Activated CD4-positive, CD25-positive, alpha-beta regulatory T cell treated with anti-CD3 and anti-CD28 coated beads, Interleukin-2, amount 50 U/mL, for 16 hours (primary cell): ENCODE measurements around the gene MORN5.

Experiments used
- DNase-seq: peaks from one replicate; pipeline ENCODE4 v3.0.0-alpha.2; 2020; ENCODE audit warnings: low read depth, low spot score

MORN5 gene

DNA sequence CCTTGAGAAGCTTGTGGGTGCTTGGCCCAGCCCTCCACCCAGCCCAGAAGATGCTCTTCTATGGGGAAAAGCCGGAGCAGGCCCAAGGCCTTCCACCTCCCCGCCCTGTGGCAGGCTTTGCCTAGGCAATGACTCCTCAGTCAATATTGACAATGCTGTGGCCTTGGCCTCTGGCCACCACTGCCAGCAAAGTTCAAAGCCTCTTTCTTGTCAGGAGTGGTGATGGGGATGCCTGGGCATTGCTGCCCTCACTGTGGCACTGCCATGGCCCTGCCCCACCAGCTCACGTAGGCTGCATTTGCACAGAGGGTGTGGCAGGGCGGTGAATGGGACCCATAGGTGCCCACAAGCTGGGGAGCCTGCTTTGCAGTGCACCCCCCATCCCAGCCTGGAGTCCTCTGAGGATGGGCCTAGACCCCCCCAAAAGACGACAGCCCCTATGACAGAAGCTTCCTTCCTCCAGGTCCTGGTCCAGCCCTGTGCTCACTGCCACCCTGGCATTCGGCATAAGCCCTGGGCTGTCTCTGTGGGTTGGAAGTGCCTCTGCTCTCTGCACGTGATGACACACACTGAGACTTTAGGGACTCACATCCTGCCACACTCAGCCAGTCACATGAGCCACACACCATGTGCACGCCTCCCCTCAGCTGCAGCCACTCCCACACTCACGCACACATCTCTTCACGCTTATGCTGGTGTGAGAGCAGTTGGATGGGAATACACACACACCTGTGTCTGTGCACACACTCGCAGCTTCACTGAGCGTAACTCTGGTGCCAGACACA lies 31.1 kb downstream of the MORN5 start:
- no peak for DNase-seq

DNA sequence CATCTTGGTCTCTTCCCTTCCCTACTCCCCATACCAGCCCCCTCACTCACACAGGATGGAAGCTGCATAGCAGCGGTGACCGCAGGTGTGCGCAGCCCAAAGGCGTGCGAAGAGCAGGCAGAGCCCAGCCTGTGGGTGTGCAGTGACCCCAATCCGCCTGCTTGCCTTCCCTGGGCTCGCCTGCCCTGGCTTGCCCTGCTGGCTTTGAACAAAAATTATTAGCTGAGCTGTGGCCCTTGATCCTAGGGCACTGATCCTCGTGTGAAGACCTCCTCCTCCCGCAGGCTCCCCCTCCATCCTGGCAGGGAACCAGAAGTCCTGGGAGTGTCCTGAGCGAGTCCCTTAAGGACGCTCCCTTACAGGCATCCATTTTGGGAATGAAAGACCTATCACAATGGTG lies 31.9 kb downstream of the MORN5 start:
- no peak for DNase-seq

DNA sequence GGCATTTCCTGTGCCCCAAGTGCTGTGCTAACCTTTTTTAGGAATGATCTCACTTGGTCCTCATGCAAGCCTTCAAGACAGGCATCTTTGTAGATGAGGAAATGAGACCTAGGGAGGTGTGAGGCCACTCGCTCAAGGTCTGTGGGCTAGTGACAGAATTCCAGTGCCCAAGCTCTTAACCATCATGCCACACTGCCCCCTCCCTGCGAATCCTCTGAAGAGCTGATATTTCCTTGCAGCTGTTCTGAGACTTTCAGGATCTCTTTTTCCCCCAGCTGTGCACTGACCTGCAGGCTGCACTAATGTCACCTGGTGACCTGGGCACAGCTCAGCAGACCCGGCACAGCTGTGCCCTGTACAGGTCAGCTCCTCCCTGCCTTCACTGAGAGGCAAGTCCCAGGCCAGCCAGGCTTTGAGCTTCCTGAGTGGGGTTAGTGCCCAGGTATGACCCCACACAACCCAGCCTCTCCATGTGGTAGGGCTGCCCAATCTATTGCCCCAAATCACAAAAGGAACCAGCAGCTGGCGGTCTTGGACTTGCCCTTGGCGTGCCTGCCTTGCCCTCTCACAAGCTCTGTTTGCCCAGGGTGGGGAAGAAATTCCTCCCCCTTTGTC lies 32.7 kb downstream of the MORN5 start:
- no peak for DNase-seq

DNA sequence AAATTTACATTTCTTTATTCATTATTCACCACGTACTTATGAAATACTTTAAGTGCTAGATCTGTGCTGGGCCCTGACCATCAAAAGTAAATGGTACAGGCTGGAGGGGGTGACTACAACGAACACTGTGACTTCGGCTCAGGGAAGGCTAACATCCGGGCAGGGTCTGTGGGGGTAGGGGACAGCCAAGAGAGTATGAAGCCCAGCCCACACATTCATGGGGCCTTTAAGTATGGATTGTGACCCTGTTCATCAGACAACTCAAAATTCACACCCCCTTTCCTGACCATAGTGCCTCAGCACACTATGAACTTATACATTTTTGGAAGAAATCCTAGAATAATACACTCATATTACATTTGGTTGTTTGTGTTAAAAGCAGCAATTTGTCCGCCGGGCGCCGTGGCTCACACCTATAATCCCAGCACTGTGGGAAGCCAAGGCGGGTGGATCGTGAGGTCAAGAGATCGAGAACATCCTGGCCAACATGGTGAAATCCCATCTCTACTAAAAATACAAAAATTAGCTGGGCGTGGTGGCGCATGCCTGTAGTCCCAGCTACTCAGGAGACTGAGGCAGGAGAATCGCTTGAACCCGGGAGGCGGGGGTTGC lies 33.3 kb downstream of the MORN5 start:
- DNase-seq, result no peak

DNA sequence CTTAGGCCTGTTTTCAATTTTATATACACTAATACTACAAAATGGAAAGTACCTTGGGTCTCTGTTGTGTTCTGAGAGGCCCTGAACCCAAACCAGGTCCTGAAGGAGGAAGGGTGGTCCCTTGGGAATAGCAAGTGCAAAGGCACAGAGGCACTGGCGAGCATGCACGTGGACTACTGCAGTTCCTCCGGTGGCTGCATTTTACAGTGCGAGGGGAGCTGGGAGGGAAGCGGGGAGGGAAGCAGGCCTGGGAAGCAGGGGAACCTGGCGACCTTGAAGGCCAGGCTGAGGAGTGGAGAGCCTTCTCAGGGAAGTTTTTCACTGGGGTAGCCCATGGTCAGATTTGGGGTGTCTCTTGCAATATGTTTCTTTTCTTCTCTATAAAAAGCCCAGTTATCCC lies 33.9 kb downstream of the MORN5 start:
- DNase-seq, result no peak

DNA sequence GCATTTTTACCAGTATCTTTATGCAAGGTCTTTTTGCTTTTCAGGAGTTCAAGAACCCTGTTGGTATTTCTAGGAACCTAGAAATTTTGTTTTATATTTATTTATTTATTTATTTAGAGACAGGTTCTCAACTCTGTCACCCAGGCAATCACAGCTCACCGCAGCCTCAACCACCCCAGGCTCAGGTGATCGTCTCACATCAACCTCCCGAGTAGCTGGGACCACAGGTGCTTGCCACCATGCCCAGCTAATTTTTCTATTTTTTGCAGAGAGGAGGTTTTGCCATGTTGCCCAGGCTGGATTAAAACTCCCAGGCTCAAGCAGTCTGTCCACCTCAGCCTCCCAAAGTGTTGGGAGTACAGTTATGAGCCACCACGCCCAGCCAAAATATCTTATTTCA lies 36.2 kb downstream of the MORN5 start:
- no peak for DNase-seq

DNA sequence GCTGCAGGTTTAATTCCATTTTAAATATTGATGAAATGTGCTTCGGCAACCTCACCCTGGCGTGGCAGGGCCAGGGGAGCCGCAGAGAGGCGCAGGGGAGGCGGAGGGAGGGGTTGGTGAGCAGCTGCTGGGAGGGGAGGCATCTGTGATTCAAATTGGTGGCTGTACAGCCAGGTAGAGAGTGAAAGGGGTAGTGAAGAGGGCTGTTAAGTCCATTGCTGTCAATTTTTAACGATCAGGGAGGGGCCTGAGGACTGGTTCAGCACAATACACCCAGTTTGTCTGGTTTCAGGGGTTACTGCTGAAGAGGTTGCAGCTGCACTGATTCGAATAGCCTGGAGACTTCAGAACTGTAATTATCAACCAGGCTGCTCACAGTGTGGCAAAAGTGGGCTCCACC lies 37.7 kb downstream of the MORN5 start:
- DNase-seq, result no peak

DNA sequence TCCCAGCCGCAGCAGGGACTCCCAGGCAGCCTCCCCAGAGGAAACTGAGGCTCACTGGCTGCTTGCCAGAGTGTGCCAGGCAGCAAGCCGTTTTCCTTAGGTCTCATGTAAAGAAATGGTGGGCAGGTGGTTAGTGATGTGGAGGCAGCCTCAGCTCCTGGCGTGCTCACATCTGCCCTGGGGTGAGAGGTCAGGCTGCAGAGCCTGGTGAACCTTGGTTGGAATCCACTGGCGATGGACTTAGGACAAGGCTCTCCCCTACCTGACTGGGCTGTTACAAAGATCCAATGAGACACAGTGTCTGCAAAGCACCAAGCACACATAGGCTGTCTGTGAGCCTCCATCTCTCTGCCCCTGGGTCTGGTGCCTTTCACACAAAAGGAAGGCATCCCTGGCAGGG lies 38.2 kb downstream of the MORN5 start:
- no peak for DNase-seq

DNA sequence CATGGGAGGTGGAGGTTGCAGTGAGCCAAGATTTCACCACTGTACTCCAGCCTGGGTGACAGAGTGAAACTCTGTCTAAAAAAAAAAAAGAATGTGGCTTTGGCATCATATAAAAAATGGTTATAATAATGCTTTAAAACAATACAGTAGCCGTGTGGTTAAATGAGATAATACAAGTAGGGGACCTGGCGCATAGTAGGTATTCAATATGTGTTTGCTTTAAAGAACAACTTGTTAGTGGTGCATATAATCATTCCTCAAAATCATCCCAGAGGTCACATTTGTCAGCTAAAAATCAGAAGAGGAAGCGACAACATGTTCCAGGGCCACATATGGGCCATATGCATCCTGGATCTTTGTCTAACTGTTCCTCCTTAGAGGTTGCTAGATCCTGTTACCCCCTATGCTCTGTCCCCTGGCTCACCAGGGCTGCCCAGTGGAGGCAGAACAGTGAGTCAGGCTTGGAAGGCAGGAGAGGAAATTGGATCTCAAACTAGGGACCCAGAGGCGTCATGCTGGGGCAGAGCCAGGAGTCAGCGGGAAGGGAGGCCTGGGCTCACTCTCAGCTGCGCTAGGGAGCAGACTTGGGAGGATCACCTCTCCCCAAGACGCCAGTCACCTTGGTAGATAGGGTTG lies 41.4 kb downstream of the MORN5 start:
- DNase-seq, result no peak

DNA sequence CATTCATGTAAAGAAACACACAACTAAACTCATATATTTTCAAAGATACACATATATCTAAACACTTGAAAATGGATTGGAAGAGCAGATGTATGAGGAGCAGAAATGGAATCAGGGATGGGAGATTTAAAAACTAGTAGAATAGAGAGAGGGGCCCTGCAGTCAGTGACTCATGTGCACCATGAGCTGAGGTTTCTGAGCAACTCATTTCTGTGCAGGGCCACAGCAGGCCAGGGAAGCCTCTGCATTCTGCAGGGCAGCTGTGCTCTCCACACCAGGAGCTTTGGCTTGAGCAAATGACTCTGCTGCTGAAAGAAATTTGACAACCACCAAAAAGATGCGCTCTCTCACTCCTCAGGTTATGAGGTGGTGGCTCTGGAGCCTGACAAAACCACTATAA lies 41.9 kb downstream of the MORN5 start:
- DNase-seq, result no peak

DNA sequence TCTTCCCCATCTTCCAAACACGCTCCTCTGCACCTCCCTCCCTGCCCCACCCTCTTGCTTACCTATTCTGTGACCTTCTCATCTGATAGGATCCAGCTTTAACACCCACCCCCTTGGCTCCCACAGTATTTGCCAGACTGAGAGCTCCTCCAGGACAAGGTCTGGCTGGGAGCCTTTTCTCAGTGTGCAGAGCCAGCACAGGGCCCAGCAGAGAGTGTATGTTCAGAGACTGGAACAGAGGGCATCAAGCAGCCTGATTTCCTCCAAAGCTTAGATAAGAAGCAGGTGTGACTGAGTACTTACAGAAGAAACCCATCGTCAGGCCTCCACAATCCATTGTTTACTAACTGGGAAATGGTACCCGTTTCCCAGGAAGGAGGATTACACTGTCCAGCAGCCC lies 42.4 kb downstream of the MORN5 start:
- no peak for DNase-seq

DNA sequence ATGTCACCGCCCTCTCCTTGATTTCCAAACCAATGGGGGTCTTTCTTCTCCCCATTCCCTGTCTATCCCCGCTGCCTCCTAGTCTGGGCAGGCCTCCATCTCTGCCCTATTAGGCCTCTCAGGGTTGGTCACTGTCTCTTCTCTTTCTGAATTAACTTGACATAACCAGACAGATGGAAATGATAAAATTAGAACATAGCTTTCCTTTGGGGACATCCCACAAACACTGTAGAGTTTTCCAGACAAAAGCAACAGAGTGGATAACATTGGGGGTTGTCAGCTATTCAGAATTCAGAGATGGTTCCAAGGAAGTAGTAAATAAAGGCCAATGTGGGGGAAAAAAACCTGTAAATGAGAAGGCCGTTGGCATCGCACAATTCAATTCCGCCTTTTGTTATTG lies 44.3 kb downstream of the MORN5 start:
- DNase-seq, result no peak

DNA sequence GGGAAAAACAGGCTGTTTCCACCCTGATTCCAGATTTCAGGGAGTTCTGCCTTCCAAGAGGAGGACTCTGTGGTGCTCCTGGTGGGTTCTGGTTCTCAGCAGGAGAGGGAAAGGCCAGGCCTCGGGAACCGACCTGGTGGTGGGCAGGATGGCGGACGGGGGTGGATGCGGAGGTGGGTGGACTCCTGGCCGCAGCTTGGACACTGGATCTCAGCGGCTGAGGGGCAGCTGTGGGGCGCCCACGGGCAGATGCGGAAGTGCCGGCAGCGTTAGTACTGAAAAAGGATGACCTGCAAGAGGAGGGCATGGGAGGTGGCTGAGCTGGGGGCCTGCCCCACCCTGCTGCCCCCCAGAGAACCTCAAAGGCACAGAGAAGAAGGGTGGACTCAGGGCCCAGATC lies 44.8 kb downstream of the MORN5 start:
- no peak for DNase-seq

DNA sequence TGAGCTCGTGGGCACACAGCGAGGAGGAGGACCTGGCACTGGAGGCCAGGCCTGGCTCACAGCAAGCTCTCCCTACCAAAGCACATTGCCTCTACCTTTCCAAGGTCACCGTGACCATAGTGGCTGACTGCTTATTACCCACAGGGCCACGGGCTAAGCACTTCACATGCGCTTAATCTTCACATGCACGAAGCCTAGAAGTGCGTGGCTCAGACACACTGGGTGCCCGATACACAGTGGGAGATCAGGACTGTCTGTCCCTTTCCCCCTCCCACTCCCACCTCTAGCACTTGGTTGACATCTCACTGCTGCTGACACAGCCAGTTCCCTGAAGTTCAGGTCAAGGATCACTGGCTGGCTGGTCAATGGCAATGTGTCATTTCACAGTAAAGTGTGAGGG lies 45.5 kb downstream of the MORN5 start:
- no peak for DNase-seq

DNA sequence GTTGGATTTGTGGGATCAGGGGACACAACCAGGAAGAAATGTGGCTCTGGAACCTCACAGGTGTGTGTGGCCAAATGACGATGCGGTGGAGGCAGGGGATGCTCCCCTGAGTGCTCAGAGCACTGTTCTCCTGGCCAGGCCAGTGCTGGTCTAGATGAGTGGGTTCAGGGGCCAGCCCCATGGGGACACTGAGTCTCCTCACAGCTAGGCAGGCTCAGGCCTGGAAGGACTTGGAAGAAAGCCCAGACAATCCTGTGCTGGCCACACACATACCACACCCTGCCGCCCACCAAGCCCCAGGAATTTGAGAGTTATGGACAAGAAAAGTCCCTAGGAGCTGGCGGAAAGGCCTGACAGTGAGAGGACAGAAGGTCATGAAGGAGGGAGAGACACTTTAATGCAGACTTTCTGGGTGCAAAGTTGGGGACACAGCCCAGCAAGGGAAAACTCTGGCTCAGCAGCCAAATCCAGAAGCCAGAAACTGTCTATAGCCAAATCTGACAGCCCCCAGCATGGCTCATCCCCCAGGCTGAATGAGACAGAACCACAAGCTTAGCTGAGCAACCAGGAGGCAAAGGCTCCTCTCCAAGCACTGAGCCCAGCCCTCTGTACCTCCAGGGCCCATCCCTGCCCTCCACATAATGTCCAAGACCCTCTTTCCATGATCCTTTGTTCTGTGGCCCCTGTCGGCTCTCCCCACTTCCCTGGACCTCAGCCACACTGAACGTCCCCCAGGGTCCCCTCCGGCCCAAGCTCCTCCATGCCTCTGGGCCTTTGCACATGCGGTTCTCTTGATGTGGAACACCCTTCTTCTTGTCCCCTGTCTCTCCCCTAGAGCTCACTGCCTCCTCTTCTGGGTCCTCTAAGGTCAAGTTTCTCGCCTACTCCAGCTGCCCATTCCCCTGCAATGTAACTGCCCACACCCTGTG lies 46.7 kb downstream of the MORN5 start:
- no peak for DNase-seq

DNA sequence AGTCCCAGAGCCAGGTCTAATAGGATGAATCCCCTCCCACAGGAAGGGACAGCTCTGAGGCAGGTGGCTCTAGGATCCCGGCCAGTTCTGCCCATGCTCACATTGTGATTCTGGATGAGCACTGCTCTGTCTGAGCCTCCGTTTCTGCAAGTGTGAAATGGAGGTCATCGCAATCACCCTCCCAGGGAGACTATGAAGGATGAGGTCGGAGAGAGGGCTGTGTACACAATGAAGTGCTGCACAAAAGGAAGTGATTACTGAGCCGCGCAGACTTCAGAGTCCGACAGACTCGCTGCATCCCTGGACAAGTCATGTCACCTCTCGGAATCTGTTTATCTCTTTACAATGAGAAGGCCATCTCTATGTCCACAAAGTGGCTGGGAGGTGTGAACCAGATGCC lies 47.4 kb downstream of the MORN5 start:
- no peak for DNase-seq

DNA sequence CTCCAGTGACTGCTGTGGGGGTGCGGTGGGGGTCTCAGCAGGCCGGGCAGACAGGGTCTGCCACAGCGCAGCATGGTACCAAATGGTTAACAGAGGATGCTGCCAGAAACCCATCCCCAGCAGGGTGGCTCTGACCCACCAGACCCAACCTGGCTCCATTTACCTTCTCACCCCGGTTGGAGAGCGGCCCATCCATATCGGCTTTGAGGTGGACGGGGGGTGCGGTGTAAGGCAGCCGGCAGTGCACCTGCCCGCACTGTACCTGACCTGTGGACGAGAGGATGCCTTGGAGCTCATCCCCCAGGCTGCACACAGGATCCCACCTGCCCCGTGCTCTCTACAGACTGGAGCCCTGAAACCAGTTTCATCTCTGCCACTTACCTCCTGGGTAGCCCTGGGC lies 49.7 kb downstream of the MORN5 start:
- no peak for DNase-seq

DNA sequence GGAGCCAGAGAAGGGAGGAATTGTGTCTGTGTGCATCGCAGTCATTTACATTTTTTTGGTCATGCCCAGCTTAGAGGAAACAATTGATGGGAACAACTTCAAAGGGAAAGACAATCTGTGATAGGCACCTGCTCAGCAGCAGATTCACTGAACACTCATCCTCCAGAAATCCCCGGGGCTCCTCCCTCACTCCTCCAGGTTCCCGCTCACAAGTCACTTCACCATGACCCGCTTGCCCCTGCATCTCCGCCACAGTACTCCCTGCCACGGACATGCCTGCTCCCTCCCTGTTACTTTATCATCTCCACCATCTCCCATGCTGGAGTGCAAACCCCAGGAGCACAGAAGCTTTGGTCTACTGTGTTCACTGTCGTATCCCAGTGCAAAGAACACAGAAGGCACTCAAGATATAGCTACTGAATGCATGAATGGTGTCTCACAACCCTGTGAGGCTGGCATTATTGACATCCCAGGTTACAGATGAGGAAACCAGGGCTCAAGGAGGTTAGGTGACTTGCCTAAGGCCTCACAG lies 52.8 kb downstream of the MORN5 start:
- no peak for DNase-seq

DNA sequence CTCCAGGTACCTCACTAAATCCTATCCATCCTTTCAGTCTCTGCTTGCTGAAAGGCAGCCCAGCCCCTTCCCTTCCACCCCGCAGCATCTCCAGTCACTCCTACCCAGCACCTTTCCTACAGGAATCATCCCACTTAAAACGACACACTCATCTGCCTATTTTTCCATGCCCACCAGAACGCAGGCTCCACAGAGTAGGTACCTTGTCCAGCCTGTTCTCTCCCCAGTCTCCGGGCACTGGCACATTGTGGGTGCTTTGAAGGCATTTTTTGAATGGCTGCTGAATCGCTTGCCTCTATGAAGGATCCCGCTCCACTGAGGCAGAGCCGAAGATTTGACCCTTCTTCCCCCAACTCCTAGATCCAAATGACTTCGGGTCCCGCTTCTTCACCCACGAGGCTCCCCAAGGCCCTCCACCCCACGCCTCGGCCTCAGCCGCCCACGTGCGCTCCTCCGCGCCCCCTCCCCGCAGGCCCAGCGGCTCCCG lies 53.4 kb downstream of the MORN5 start:
- no peak for DNase-seq

DNA sequence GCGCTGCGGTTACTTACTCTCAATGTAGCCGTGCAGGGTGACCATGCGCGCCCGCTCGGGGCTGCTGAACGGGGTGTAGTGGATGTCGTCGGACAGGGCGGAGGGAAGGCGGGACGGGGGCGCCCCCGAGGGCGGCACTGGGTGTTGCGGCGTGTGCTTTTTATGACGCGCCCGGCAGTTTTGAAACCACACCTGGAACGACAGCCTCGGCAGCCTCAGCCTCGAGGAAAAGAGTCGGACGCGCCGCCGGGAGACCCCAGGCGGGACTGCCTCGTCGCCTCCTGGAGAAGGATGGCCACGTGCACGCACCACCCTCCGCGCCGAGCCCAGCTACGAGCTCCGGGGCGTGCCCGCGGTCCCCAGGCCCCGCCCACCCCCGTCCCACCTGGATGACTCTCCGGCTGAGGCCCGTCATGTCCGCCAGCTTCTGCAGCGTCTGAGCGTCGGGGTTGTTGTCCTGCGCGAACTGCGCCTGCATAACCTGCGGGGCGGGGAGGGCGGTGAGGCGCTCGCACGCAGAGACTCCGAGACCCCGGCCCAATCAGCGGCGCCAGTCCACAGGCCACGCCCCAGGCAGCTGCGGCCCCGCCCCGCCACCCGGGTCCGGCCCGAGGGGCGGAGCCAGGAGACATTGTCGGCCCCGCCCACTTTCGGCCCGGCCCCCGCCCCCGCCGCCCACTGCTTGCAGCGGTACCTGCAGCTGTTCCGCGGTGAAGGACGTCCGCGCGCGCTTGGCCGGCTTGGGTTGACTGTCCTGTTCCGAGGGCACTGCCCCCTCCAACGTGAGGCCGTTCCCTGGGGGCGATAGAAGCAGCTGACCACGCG lies 54.1 kb downstream of the MORN5 start:
- DNase-seq, result no peak
